Brain pericyte (primary cell): ENCODE measurements around the gene RAB5IF.
"Not testable (repeated sequence)": the region's sequence is repeated elsewhere in the genome, so short reads cannot be mapped to it uniquely, and the experiment has no call there.

Experiments
- DNase-seq: peaks from one replicate; pipeline ENCODE4 v3.0.0-alpha.2; 2012; ENCODE audit warnings: low read depth, low spot score

The RAB5IF gene

DNA sequence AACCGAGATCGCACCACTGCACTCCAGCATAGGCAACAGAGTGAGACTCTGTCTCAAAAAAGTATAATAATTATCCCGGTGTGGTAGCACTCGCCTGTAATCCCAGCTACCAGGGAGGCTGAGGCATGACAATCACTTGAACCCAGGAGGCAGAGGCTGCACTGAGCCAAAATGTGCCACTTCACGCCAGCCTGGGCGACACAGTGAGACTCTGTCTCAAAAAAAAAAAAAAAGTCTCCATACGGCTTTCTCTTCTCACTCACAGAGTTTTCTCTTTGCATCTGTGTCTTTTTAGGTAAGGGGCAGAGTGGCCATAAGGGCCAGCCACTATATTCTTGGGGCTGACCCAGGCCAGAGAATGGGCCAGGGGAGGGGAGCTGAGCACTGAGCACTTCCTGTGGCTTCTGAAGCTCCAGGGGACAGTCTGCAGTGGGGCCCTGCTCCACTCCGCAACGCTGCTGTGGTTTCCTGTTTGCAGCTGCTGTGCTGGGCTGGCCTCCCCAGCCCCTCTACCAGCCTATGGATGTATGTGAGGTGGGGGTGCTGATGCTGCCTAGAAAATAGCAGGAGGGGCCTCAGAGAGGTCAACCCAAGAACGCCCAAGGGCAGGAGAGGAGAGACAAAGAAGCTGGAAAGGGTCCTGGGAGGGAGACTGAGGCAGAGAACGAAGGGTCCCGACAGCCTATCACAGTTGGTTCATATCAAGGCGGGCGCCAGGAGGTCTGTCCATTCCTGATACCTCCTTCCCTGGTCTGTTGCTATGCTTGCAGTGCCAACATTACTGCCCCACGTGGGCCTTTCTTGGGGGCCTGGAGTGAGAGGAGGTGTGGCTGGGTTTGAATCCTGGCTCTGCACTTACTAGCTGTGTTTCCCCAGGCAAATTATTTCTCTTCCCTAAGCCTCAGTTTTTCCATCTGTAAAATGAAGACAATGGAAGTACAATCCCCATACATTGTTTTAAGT is 24.4 kb downstream of the RAB5IF start:
- no peak for DNase-seq

DNA sequence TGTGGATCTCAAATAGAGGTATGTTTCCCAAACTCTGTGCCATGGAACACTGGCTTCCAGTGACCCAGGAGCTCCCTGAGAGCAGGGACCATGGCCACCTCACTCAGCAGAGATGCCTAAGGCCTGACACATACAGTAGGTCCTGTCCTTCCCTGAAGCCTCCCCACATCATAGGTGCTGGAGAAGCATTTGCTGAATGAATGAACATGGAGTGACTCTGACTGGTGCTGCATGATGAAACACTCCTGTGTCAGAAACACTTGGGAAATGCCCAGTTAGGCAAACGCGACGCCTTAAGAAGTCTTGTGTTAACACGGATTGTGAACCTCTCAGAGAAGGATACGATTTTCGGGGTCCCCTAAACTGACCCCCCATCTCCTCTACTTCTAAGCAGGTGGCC is 26.1 kb downstream of the RAB5IF start:
- DNase-seq = no peak

DNA sequence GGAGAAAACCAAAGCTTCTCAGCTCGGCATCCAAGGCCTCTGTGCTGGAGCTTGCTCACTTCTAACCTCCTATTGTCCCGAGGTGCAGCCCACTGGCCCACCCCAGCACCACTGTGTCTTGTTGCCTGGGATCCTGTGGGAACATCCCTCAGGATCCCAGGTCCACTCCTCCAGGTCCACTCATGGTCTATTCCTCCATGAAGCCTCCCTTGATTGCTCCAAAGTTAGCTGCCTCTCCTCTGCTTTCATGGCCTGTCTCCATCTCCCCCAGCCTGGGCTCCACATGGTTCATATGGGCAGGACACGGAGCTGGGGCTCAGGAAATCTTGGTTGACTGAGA is 26.5 kb downstream of the RAB5IF start:
- no peak for DNase-seq

DNA sequence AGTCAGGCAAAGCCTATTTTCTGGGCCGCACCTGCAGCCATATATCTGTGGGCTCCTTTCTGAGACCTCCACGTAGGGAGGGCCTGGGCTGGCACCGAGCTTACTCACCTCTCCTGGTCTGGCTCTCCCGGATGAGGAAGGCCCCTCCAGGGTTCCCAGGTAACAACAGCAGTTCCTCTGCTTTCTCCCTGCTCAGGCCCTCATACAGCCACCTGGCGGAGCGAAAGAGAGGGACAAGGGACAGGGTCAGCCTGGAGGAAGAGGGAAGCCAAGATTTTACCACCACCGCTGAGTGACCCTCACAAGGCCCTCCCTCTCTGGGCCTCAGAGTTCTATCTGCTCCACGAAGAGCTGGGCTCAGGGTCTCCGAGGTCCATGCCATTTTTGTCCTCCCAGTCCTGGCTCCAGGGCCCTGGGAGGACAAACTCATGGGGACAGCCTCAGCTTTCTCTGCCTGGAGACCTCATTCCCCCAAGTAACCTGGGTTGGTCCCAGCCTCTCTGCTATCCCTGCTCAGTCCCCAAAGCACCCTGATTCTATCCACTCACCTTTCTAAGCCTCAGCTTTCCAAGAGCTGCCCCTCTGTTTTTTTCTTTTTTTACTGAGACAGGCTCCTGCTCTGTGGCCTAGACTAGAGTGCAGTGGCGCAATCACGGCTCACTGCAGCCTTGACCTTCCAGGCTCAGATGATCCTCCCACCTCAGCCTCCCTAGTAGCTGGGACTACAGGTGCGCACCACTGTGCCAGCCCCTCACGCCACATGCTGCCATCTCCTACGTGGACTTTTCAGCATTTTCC is 27.1 kb downstream of the RAB5IF start:
- DNase-seq = no peak

DNA sequence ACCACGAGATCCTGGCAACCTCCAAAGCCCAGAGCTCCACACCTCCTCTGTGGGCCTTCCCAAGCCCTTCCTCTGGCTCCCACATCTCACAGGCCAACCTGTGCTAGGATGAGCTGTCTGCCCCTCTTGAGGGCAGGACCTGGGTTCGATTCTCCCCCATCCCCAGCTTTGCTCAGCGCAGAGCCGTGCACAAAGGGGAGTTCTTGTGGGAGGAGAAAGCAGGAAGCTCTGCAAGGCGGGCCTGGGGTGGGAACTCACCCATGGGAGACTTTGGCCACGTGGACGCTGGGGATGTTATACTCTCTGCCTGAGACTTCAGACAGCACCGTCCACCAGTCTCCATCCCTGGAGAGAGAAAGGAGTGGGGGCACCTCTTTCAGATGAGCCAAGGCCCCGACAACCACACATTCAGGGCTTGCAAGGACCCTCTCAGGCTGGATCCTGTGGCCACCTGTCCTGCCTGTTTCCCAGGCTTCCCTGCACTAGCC is 27.8 kb downstream of the RAB5IF start:
- no peak for DNase-seq

DNA sequence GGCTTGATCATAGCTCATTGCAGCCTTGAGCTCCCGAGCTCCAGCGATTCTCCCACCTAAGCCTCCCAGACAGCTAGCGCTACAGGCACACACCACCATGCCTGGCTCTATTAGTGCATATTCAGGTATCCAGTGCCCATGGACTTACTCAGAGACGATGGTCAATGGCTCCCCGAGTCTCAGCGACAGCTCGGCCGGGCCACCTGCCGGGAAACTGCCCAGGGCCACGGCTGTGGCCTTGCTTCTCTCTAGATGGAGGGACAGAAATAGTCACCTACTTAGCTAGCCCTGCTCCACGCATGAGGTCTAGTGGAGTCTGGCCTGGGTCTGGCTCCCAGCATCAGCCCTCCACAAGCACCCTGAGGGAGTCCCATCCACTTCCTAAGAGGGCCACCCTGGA is 28.8 kb downstream of the RAB5IF start:
- no peak for DNase-seq

DNA sequence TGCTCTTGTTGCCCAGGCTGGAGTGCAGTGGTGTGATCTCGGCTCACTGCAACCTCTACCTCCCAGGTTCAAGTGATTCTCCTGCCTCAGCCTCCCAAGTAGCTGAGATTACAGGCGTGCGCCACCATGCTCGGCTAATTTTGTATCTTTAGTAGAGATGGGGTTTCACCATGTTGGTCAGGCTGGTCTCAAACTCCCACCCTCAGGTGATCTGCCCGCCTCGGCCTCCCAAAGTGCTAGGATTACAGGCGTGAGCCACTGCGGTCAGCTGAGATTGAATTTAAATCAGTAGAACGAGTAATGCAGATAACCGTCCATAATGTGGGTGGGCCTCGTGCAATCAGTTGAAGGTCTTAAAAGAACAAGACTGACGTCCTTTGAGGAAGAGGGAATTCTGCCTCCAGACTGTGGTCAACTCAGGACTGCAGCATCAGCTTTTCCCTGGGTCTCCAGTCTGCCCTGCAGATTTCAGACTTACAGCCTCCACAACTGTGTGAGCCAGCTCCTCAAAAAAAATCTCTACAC is 33.4 kb downstream of the RAB5IF start:
- not testable (repeated sequence) for DNase-seq

DNA sequence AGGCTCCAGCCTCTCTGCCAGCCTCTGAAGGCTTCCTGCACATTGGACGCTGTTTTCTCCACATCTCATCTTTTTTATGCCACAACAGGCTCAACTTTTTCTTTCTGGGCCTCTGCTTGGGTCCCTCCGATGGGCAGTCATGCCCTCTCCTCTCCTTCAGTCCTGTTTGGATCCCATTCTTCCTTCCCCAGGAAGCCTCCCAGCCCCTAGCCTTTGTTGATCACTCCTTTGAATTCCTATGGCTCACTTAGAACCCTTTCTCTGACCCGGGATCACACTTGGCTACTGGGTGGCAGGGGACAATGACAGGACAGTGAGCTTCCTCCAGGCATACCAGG is 35.9 kb downstream of the RAB5IF start:
- DNase-seq = no peak

DNA sequence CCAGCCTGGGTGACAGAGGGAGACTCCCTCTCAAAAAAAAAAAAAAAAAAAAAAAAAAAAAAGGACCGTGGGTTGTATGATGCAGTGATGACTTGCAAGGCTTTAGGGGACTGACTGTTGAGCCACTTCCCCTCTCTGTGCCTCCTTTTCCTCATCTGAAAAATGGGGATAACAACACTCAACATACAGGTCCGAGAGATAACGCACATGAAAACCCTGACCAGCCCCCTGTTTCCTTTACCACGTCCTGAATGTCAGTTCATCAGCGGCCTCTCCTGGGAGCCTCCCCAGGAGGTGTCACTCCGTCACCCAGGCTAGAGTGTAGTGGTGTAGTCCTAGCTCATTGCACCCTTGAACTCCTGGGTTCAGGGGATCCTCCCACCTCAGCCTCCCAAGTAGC is 36.6 kb downstream of the RAB5IF start:
- DNase-seq = no peak

DNA sequence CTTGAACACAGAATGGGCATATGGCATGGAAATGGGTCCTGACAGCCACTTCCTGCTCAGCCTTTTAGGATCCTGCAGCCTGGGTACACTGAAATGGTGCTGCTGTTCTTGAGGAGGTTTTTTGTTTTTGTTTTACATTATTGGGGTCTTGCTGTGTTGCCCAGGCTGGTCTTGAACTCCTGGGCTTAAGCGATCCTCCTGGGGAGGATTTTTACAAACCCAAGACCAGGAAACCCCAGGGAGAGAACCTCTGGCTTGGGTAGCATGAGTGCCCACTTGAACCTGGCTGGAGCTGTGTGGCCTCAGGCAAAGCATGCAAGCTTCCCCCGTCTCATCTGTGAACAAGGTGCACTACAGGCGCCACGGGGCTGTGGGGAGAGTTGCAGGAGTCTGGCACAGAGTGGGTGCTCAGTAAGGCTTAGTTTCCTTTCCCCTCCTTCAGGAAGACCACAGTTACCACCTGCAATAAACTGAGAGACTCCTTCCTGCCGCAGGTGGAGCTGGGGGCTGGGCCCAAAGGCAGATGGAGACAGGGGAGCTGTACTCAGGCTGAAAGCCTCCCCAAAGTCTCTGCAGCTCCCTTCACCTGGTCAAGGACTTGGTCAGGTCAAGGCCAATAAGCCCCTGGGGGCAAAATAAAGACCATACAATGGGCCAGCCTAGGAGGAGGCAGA is 38.6 kb downstream of the RAB5IF start:
- no peak for DNase-seq

DNA sequence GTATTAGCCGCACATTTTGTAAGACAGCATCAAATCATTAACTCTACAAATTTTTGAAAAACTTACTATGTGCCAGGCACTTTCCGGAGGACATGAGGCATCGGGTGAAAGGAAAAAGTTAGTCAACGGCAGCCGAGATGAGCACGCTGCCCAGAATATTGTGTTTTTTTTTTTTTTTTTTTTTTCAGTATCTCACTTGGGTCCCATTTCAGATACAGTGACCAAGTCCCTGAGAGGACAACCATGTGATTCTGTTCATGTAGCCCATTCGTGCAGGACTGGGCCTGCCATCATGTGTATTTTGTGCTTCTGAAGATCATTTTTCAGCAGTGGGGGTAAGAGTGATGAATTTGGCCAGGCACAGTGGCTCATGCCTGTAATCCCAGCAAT is 39.1 kb downstream of the RAB5IF start:
- no peak for DNase-seq

DNA sequence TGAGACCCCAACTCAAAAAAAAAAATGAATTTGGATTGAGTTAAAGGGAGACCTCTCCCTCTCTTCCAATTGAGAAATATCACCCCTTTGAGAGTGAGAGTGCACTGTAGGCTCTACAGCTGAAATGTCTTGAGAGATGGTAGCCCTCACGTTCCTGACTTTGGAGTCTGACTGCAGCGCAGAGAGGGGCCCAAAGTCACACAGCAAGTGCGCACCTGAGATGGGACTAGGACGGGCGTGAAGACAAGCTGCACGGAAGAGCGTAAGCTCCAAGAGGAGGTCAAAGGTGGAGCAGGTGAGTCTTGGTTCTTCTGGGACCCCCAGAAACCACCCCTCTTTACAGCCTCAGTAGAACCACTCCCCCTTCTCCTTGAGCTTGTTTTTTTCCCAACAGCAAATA is 39.8 kb downstream of the RAB5IF start:
- no peak for DNase-seq

DNA sequence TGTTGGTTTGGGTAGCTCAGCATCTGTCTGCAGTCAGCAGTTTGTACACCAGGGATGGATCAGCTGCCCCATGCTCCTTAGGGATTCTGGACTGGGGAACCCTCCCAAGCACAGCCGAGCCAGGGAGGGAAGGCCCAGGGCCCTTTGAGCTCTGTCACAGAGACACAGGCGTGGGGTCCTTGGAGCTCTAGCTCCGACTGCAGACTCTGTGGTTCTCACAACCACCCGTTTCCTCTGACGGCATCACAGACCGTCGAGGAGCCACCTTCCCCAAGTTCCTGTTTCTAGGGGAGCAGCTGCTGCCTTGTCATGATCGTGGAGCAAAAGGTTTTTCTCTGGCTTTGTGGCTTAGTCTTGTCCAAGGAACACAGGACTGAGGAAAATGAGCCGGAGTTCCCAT is 40.4 kb downstream of the RAB5IF start, which contains the start of gene SLA2:
Gene SLA2 (minus strand): TSS at position 199 of the 400 bp plus-strand sequence. CDS start 4,861 bp downstream, outside the sequence.
- no peak for DNase-seq

DNA sequence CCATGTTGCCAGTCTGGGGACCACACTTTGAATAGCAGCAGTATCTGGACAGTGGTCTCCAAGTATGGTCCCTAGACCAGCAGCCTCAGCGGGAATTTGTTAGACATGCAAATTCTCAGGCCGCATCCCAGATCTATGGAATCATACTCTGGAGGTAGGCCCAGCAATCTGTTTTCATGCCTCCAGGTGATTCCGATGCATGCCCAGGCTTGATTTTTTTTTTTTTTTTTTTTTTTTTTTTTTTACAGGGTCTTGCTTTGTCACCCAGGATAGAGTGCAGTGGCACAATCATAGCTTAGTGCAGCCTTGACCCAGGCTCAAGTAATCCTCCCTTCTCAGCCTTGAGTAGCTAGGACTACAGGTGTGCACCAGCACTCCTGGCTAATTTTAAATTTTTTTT is 41.1 kb downstream of the RAB5IF start:
- no peak for DNase-seq

DNA sequence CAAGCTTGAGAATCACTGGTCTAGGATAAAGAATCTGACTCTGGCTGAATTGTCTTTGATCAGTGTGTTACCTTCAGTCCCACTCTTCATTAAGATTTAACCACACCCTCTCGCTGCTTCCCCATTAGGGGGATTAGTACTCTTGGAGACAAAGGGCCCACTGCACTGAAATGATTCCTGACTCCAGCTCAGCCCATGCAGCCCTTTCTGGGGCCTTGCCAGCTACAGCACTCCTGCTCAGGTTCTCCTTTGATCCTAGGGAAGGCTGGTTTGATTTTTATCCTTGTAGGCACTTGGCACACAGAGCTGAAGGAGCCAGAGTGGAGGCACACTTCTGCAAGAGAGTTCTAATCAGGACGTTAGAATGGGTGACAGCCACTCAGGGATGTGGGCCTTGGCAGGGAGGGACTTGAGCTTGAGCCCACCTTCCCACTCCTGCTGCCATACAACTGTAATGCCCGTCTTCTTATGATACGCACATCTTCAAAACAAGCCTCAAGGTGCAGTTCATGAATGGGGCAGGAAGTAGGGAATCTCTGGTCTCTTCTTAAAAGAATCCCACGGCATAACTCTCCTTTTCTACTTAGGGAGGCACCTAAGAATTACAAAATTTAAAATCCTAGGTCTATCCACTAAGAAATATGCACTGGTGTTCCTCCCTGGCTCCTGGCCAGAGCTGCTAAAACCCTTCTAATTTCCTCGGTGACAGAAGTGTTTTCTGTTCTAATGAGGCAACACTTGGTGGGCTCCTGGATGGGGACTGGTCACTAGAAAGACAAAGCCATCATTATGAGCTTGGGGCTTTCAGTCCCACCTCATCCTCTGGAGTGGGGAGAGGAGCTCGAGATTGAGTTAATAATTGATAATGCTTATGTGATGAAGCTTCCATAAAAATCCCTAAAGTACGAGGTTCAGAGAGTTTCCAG is 41.9 kb downstream of the RAB5IF start:
- DNase-seq = no peak

DNA sequence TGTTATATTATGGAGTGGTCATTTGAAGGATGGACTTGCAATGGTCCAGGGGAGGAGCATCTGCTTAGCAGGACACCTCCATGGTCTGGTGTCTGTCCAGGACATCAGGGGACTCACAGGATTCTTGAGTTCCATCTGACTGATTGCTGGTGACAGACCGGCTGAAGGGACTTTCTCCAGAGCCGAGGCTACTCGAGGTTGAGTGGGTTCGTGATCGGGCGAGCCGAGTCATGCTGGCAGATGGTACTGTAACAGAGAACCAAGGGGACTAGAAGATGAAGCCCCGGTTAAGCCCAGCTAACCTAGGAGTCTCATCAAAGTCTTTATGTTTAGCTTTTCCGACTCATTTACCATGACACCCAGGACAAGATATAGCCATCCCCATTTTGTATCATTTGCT is 47.9 kb downstream of the RAB5IF start:
- DNase-seq = no peak

DNA sequence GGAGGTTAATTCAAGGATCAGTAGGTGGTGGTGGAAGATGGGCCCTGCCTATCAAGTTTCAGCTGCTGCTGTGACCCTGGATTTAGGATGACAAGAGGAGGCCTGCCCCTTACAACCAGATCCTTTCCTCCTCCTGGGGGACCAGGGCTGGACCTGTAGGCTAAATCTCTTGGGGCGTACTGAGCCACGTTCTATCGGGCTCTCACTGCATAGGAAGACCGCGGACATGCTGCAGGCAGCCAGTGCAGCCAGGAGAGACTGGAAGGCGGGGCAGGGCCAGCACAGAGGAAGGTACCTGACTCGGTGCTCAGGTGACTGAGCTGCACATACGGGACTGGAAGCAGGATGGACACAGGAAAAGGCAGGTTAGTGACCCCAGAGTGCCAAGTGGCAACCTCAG is 48.9 kb downstream of the RAB5IF start:
- no peak for DNase-seq

DNA sequence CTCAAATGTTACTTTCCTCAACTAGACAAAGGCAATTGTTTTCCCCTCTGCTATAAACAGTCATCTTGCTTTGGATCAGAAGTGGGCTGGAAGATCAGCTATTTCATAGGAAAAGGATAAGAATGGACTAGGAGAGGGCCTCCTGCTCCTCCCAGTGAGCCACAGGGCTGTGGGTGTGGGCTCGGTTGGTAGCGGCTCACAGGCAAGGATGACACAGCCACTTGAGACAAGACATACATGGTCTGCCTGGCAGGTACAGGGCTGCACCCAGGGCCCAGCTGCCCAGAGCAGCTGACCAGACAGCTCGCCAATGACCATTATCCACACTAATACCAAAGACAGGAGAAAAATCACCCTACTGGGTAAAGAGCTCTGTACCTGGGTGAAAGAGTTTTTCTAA is 49.4 kb downstream of the RAB5IF start:
- no peak for DNase-seq

DNA sequence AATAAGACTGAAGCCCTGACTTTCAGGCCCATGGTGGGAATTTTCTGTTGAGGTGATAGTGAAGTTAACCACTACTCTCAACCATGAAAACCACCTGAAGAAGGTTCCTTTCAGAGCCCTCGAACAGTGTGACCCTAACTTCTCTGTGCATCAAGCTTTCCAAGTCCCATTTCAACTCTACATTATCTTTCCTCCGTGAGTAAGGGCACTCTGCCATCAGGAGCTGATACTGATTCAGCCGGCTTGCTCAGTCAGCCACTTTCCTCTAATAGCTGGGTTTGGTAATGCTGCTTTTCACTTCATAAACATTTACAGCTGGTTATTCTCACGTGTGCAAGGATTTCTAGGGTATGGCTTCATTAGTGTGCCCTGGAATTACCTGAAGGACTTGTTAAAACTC is 51.2 kb downstream of the RAB5IF start:
- no peak for DNase-seq

DNA sequence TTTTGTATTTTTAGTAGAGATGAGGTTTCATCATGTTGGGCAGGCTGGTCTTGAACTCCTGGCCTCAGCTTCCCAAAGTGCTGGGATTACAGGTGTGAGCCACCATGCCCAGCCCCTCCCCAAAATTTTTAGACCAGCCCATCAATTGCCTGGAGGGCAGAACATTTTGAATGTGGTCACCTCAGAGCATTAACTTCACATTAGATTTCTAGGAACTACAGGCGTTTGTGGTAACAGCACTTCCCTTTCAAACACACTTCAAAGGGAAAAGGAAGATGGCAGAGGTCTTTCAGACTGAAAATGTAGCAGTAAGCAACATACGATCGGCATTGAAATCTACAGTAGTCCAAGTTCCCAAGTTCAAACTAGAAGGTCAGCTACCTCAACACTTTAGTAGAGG is 52.7 kb downstream of the RAB5IF start:
- no peak for DNase-seq
